ENCODE data around the gene SPRN.

- no peak for TF ChIP-seq CTCF (IDR thresholded peaks at IDR 0.05)
- TF ChIP-seq POLR2AphosphoS5 (IDR thresholded peaks at IDR 0.05): no peak
These were observed 46.6 kb downstream of the SPRN start for GRCh38 chr10:133377818-133378250.
